Spleen (tissue), 11 donors: Measurements from ENCODE around the gene WDR82. TPM values are rescaled to one million over a fixed set of nuclear protein-coding genes. Genes with fewer than 3 reads are reported as not detected.

Experiments
- DNase-seq: peaks from one replicate; pipeline ENCODE4 v3.0.0-alpha.2; 2020
- H3K27ac ChIP-seq, 8 donors: fragments of 200-600 bp; sonication (generic) in 7 of 8; 1 replicate in 4 of 8; 2 replicates in 4 of 8; pipeline versions ENCODE4 v1.5.0 to v1.8.0; 2016 to 2021; ENCODE audit warnings: inconsistent platforms in 4 of 8, mild to moderate bottlenecking in 4 of 8, moderate library complexity in 1 of 8
- H3K27me3 ChIP-seq, 7 donors: fragments of 200-600 bp; sonication (generic) in 6 of 7; replicated peaks in 1 of 7; 1 replicate in 4 of 7; 2 replicates in 3 of 7; pipeline versions ENCODE4 v1.5.0 to v1.8.0; 2016 to 2021; ENCODE audit warnings: inconsistent platforms in 3 of 7, mild to moderate bottlenecking in 1 of 7
- H3K36me3 ChIP-seq, 6 donors: fragments of 200-600 bp; sonication (generic) in 5 of 6; 1 replicate in 4 of 6; 2 replicates in 2 of 6; pipeline versions ENCODE4 v1.5.0 to v1.8.0; 2016 to 2021; ENCODE audit warnings: inconsistent platforms in 2 of 6
- H3K4me1 ChIP-seq, 6 donors: fragments of 200-600 bp; sonication (generic) in 5 of 6; 1 replicate in 3 of 6; 2 replicates in 3 of 6; pipeline versions ENCODE4 v1.5.0 to v1.8.0; 2016 to 2021; ENCODE audit warnings: inconsistent platforms in 3 of 6
- H3K4me3 ChIP-seq, 8 donors: fragments of 200-600 bp; sonication (generic) in 7 of 8; 1 replicate in 4 of 8; 2 replicates in 4 of 8; pipeline versions ENCODE4 v1.5.0 to v1.8.0; 2016 to 2021; ENCODE audit warnings: inconsistent platforms in 4 of 8, mild to moderate bottlenecking in 4 of 8, moderate library complexity in 2 of 8
- H3K9me3 ChIP-seq, 8 donors: fragments of 200-600 bp; sonication (generic) in 7 of 8; 1 replicate in 4 of 8; 2 replicates in 4 of 8; pipeline versions ENCODE4 v1.5.0 to v1.8.0; 2016 to 2021; ENCODE audit warnings: inconsistent platforms in 4 of 8
- CTCF ChIP-seq, 11 experiments: fragments of 200-600 bp in 7 of 11; fragments of 450-650 bp in 4 of 11; sonication (generic) in 4 of 11; IDR thresholded peaks in 8 of 11; conservative IDR thresholded peaks in 3 of 11; 1 replicate in 7 of 11; 2 replicates in 4 of 11; pipeline versions ENCODE4 v1.4.0 to v1.8.0; 2016 to 2021; ENCODE audit warnings: antibody characterized with exemption in 11 of 11, inconsistent platforms in 4 of 11, mild to moderate bottlenecking in 1 of 11
- POLR2A ChIP-seq, 3 donors: fragments of 450-650 bp; IDR thresholded peaks; one replicate each; pipeline ENCODE4 v1.5.1; 2017; ENCODE audit warnings: antibody characterized with exemption in 3 of 3, mild to moderate bottlenecking in 1 of 3
- POLR2AphosphoS5 ChIP-seq, 3 donors: sonication (generic); formaldehyde crosslinking; IDR thresholded peaks; one replicate each; pipeline ENCODE4 v1.5.1; 2017; ENCODE audit warnings: antibody characterized with exemption in 3 of 3
- WGBS, 5 donors: extraction: QIAGEN DNeasy Blood & Tissue Kit in 3 of 5; methylation state at CpG; one replicate each; pipeline versions ENCODE4 v1.1.5 to v1.1.7; 2013 to 2018; 5-methylcytosine and 5-hydroxymethylcytosine counted together
- intact Hi-C: fragments of 100-400 bp; cut with DNase I; formaldehyde crosslinking; loops from one replicate; pipeline ENCODE4 v1.15.0; 2023; ENCODE audit warnings: low total_unique reads
- polyA plus RNA-seq, 3 donors: library from polyadenylated mRNA; stranded (reverse); fragments of 200-250 nt; gene quantifications; one replicate each; pipeline ENCODE4 v1.2.1, GENCODE V29; 2013
- total RNA-seq, 7 donors: library from RNA; depleted of rRNA in 3 of 7; stranded (reverse); fragments of >200 nt in 3 of 7; fragmentation: NEBNext Ultra II Directional in 4 of 7; extraction: Animal tissue kit (Norgen Biotek cat#: 25700) in 4 of 7; gene quantifications; one replicate each; pipeline versions ENCODE4 v1.1.0 to v1.2.1, GENCODE V29; 2016 to 2021
- donor health status: healthy with polysubstance abuse.
- donor health status: DM: no; HTN: no; CAD: no; lungs with moderate emphysema.
- donor health status: DM: no; HTN: no; CAD: no.
- donor health status: Bipolar disorder and iron deficiency.
- donor health status: healthy.
- donor health status: DM: no; HTN: no; CAD: no.
- donor health status: DM: yes; HTN: yes; CAD: no.

Gene WDR82
- total and polyA plus RNA-seq, 10 donors: 20.9 to 80.6 (median 66.4) TPM

GRCh38 chr3:52234516-52235447, 43.7 kb downstream of the WDR82 start:
- Histone ChIP-seq H3K27ac (peak overlapping the region in 2 of 8 donors; percentile 11 to 40), H3K36me3 (peaks cover under 1 to 62% (median 33%) of the 10 kb centered on the region in 6 donors), H3K4me1 (peaks cover 26 to 87% (median 73%) of the 10 kb centered on the region in 6 donors), H3K4me3 (no peak overlapping the region), H3K27me3 (no peaks in the 10 kb centered on the region), H3K9me3 (no peaks in the 10 kb centered on the region)
- intact Hi-C loops: loop anchor here (5.0 kb wide), 2 partner anchors 43 to 103 kb away; partner anchors contain the start of gene WDR82
- 89 to 96% (median 91%) methylated on average over 10 to 15 of the region's 15 CpGs for WGBS, 5 donors
- peak; percentile 75 for DNase-seq
- TF ChIP-seq CTCF (IDR thresholded peaks at IDR 0.05 in 8 of 11, conservative IDR thresholded peaks at IDR 0.05 in 3 of 11): no peak
- peak in 1 of 3 donors; percentile 22 for TF ChIP-seq POLR2AphosphoS5 (IDR thresholded peaks at IDR 0.05)

- peak; percentile 53 for DNase-seq
- Histone ChIP-seq H3K4me3 (no peak overlapping the region), H3K27me3 (no peaks in the 10 kb centered on the region), H3K4me1 (peaks cover 24 to 82% (median 68%) of the 10 kb centered on the region in 6 donors), H3K36me3 (peaks cover 6 to 70% (median 41%) of the 10 kb centered on the region in 6 donors), H3K27ac (peak overlapping the region in 2 of 8 donors; percentile 0 to 11), H3K9me3 (no peaks in the 10 kb centered on the region)
- WGBS, 5 donors: 83 to 98% (median 92%) methylated on average over 3 of the region's 3 CpGs
- TF ChIP-seq POLR2AphosphoS5 (IDR thresholded peaks at IDR 0.05): no peak
- TF ChIP-seq CTCF (IDR thresholded peaks at IDR 0.05 in 8 of 11, conservative IDR thresholded peaks at IDR 0.05 in 3 of 11): no peak
- no peak for TF ChIP-seq POLR2A (IDR thresholded peaks at IDR 0.05)
- intact Hi-C loops: loop anchor here (5.0 kb wide), 1 partner anchor 103 kb away; no protein-coding TSS in a partner anchor
Observed at GRCh38 chr3:52233968-52234367, 44.5 kb downstream of the WDR82 start.

- no peak for DNase-seq
- TF ChIP-seq CTCF (IDR thresholded peaks at IDR 0.05 in 8 of 11, conservative IDR thresholded peaks at IDR 0.05 in 3 of 11) (peak in 1 of 11 experiments; percentile 4), POLR2A (IDR thresholded peaks at IDR 0.05) (no peak)
Observed at GRCh38 chr3:52233108-52233591, 45.3 kb downstream of the WDR82 start.

More at GRCh38 chr3:52233108-52233591, 45.3 kb downstream of the WDR82 start:
- 89 to 97% (median 91%) methylated on average over 4 to 5 of the region's 5 CpGs for WGBS, 5 donors
- Histone ChIP-seq H3K4me3 (no peak overlapping the region), H3K27me3 (no peaks in the 10 kb centered on the region), H3K4me1 (peaks cover 21 to 75% (median 63%) of the 10 kb centered on the region in 6 donors), H3K27ac (peak overlapping the region in 1 of 8 donors; percentile 45), H3K36me3 (peaks cover 6 to 78% (median 49%) of the 10 kb centered on the region in 6 donors), H3K9me3 (no peaks in the 10 kb centered on the region)
- intact Hi-C loops: loop anchor here (5.0 kb wide), 1 partner anchor 104 kb away; no protein-coding TSS in a partner anchor
